BE2C (cell line): ENCODE data around the gene ATXN7L3B.
"Not testable (repeated sequence)": the region's sequence is repeated elsewhere in the genome, so short reads cannot be mapped to it uniquely, and the experiment has no call there.

Experiments
- DNase-seq: peaks from one replicate; pipeline ENCODE4 v3.0.0-alpha.2; 2020
- H3K27me3 ChIP-seq: fragments of 250-450 bp; sonication (Bioruptor Pico); 2 replicates; pipeline ENCODE4 v1.5.1; 2020; ENCODE audit warnings: mild to moderate bottlenecking
- H3K36me3 ChIP-seq: fragments of 250-450 bp; sonication (Bioruptor Pico); 2 replicates; pipeline ENCODE4 v1.5.1; 2020; ENCODE audit warnings: mild to moderate bottlenecking
- H3K4me1 ChIP-seq: fragments of 250-450 bp; sonication (Bioruptor Pico); 2 replicates; pipeline ENCODE4 v1.5.1; 2020
- H3K4me3 ChIP-seq: 2 replicates; pipeline ENCODE4 v1.5.1; 2011; ENCODE audit warnings: low read depth, low read length
- H3K9me3 ChIP-seq: fragments of 250-450 bp; sonication (Bioruptor Pico); 2 replicates; pipeline ENCODE4 v1.5.1; 2020
- CTCF ChIP-seq: IDR thresholded peaks from 2 replicates; pipeline ENCODE4 v1.5.1; 2012; ENCODE audit warnings: mild to moderate bottlenecking, low read depth, low read length

The ATXN7L3B gene

GRCh38 chr12:74499192-74499591 lies 38.4 kb upstream of the ATXN7L3B start:
- TF ChIP-seq CTCF, result no peak
- no peak for DNase-seq

DNA sequence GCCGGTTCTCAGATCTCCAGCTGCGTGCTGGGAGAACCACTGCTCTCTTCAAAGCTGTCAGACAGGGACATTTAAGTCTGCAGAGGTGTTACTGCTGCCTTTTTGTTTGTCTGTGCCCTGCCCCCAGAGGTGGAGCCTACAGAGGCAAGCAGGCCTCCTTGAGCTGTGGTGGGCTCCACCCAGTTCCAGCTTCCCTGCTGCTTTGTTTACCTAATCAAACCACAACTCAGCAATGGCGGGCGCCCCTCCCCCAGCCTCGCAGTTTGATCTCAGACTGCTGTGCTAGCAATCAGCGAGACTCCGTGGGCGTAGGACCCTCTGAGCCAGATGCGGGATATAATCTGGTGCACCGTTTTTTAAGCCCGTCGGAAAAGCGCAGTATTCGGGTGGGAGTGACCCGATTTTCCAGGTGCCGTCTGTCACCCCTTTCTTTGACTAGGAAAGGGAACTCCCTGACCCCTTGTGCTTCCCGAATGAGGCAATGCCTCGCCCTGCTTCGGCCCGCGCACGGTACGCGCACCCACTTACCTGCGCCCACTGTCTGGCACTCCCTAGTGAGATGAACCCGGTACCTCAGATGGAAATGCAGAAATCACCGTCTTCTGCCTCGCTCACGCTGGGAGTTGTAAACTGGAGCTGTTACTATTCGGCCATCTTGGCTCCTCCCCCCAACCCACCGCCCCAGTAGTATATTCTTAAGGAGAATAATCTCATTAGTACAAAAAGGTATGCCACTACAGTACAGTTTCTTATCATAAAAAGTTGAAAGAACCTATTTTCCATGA lies 28.6 kb upstream of the ATXN7L3B start:
- DNase-seq, H3K4me1 ChIP-seq, H3K9me3 ChIP-seq, H3K27me3 ChIP-seq, H3K4me3 ChIP-seq, H3K36me3 ChIP-seq: not testable (repeated sequence)

More at GRCh38 chr12:74499192-74499591, 38.4 kb upstream of the ATXN7L3B start:
- Histone ChIP-seq H3K4me1 (no peaks in the 10 kb centered on the region), H3K4me3 (no peak overlapping the region), H3K9me3 (no peaks in the 10 kb centered on the region), H3K36me3 (no peaks in the 10 kb centered on the region), H3K27me3 (no peaks in the 10 kb centered on the region)

DNA sequence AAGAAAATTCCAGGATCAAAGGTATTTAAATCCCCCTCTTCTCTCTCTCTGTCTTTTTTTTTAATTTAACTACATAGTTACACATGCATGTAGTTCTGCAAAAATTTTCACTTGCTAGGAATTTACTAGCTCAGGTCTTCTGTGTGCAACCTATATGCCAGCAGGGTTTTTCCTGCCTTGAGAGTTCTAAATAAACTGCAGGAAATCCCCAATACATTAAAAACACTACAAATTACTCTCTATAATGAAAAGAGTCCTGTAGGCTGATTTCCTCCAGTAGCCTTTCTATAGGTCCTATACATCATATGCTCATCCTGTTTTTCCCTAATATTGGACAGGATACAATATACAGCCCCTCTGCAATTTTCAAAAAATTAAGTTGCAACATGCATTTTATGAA lies 27.7 kb upstream of the ATXN7L3B start:
- H3K4me3 ChIP-seq, result no peak overlapping the region
- H3K4me1 ChIP-seq, result no peaks in the 10 kb centered on the region
- no peak for DNase-seq
- H3K36me3 ChIP-seq, result no peaks in the 10 kb centered on the region
- H3K9me3 ChIP-seq, result no peaks in the 10 kb centered on the region
- no peak for TF ChIP-seq CTCF
- no peaks in the 10 kb centered on the region for H3K27me3 ChIP-seq

- Histone ChIP-seq H3K27me3 (no peaks in the 10 kb centered on the region), H3K9me3 (no peaks in the 10 kb centered on the region), H3K4me3 (no peak overlapping the region), H3K4me1 (no peaks in the 10 kb centered on the region), H3K36me3 (no peaks in the 10 kb centered on the region)
- no peak for DNase-seq
- TF ChIP-seq CTCF, result no peak
Observed at GRCh38 chr12:74514098-74514872, 23.4 kb upstream of the ATXN7L3B start.

GRCh38 chr12:74515849-74516248 lies 21.8 kb upstream of the ATXN7L3B start:
- Histone ChIP-seq H3K36me3 (no peaks in the 10 kb centered on the region), H3K4me1 (no peaks in the 10 kb centered on the region), H3K4me3 (no peak overlapping the region), H3K9me3 (no peaks in the 10 kb centered on the region), H3K27me3 (no peaks in the 10 kb centered on the region)
- no peak for DNase-seq
- TF ChIP-seq CTCF, result no peak

- DNase-seq, result no peak
- Histone ChIP-seq H3K4me3 (no peak overlapping the region), H3K36me3 (no peaks in the 10 kb centered on the region), H3K9me3 (no peaks in the 10 kb centered on the region), H3K4me1 (no peaks in the 10 kb centered on the region), H3K27me3 (peaks cover 10% of the 10 kb centered on the region)
- no peak for TF ChIP-seq CTCF
Observed at GRCh38 chr12:74526535-74526934, 11.1 kb upstream of the ATXN7L3B start.
